GM12878 (cell line): Measurements from ENCODE around the gene MYO10. TPM values are rescaled to one million over a fixed set of nuclear protein-coding genes. Genes with fewer than 3 reads are reported as not detected.

Source experiments
- ATAC-seq: fragments of 200-7000 bp; cut with Tn5 transposase; 3 replicates; pipeline ENCODE4 v1.9.1; 2020; ENCODE audit warnings: mild to moderate bottlenecking, moderate library complexity
- BruUV-seq: library from RNA; stranded (reverse); fragments of 400-500 nt; replicated peaks from 2 replicates; lab custom pipeline; 2021; lab: Mats Ljungman, UMichigan
- CTCF ChIA-PET: fragments of 300-600 bp; sonication (Branson Sonifier 250); formaldehyde crosslinking; extraction: SDS; loops from one replicate; lab custom pipeline; 2021; ENCODE audit warnings: inconsistent platforms; lab: Yijun Ruan, JAX
- POLR2A ChIA-PET: fragments of 350-600 bp; formaldehyde crosslinking; extraction: SDS; loops from one replicate; lab custom pipeline; 2021; ENCODE audit warnings: inconsistent platforms; lab: Charles Lee
- RAD21 ChIA-PET: fragments of 300-600 bp; sonication (Branson Sonifier 250); formaldehyde crosslinking; loops from one replicate; lab custom pipeline; 2023; ENCODE audit warnings: antibody characterized with exemption; ENCODE audit not compliant: unreplicated experiment; lab: Charles Lee
- SMC1A ChIA-PET: fragments of 300-600 bp; sonication (Branson Sonifier 250); formaldehyde crosslinking; loops from one replicate; lab custom pipeline; 2023; ENCODE audit not compliant: unreplicated experiment, uncharacterized antibody; lab: Charles Lee
- DNase-seq: peaks from one replicate; pipeline ENCODE4 v3.0.0-alpha.2; 2011; ENCODE audit warnings: low read depth, low spot score
- FAIRE-seq: peaks from 3 replicates; lab custom pipeline; 2011; peaks lifted over from hg19 to GRCh38; lab: Jason Lieb, UNC
- H2AFZ ChIP-seq: 2 replicates; pipeline ENCODE4 v1.6.0; 2011; ENCODE audit warnings: low read depth, low read length, control low read depth; ENCODE audit not compliant: control insufficient read depth
- H3K27ac ChIP-seq: 2 replicates; pipeline ENCODE4 v1.5.1; 2011; ENCODE audit warnings: control low read depth; ENCODE audit not compliant: control insufficient read depth, insufficient read depth
- H3K27me3 ChIP-seq, 2 experiments: replicated peaks in 1 of 2; 2 replicates each; pipeline versions ENCODE4 v1.6.0 to v1.6.1; 2011; ENCODE audit warnings: low read length in 1 of 2; ENCODE audit not compliant: control insufficient read depth in 2 of 2, insufficient read depth in 2 of 2
- H3K36me3 ChIP-seq, 2 experiments: 2 replicates each; pipeline ENCODE4 v1.5.1; 2011; ENCODE audit warnings: low read length in 1 of 2; ENCODE audit not compliant: control insufficient read depth in 2 of 2, insufficient read depth in 2 of 2
- H3K4me1 ChIP-seq: 2 replicates; pipeline ENCODE4 v1.6.1; 2011; ENCODE audit warnings: mild to moderate bottlenecking, low read length, moderate library complexity, mixed read lengths; ENCODE audit not compliant: control insufficient read depth, insufficient read depth
- H3K4me2 ChIP-seq: 2 replicates; pipeline ENCODE4 v1.6.0; 2011; ENCODE audit warnings: control low read depth; ENCODE audit not compliant: control insufficient read depth, insufficient read depth
- H3K4me3 ChIP-seq: fragments of 200-600 bp; sonication (generic); 2 replicates; pipeline ENCODE4 v1.5.1; 2016
- H3K79me2 ChIP-seq: 2 replicates; pipeline ENCODE4 v1.6.0; 2011; ENCODE audit warnings: low read length; ENCODE audit not compliant: control insufficient read depth, insufficient read depth
- H3K9ac ChIP-seq: 2 replicates; pipeline ENCODE4 v1.8.0; 2011; ENCODE audit warnings: low read length, control low read depth, mixed read lengths; ENCODE audit not compliant: control insufficient read depth, insufficient read depth
- H3K9me3 ChIP-seq: replicated peaks from 3 replicates; pipeline ENCODE4 v1.5.1; 2011; ENCODE audit warnings: mild to moderate bottlenecking, low read length; ENCODE audit not compliant: control insufficient read depth, insufficient read depth
- H4K20me1 ChIP-seq: 2 replicates; pipeline ENCODE4 v1.6.0; 2011; ENCODE audit not compliant: control insufficient read depth, insufficient read depth
- ATF7 ChIP-seq: fragments of 450-650 bp; IDR thresholded peaks from 2 replicates; pipeline ENCODE4 v1.6.1; 2016; ENCODE audit warnings: low read depth, mild to moderate bottlenecking
- BACH1 ChIP-seq: fragments of 450-650 bp; IDR thresholded peaks from 2 replicates; pipeline ENCODE4 v1.6.1; 2017; ENCODE audit warnings: mild to moderate bottlenecking, borderline replicate concordance
- CBX3 ChIP-seq: fragments of 200-600 bp; sonication (generic); IDR thresholded peaks from 2 replicates; pipeline ENCODE4 v1.6.1; 2016; ENCODE audit warnings: low read depth, borderline replicate concordance
- CHD1 ChIP-seq: IDR thresholded peaks from 2 replicates; pipeline ENCODE4 v1.6.1; 2012; ENCODE audit warnings: low read depth, low read length, improper control_type of control experiment
- EED ChIP-seq: sonication (generic); IDR thresholded peaks from 2 replicates; pipeline ENCODE4 v1.6.1; 2016; ENCODE audit warnings: antibody characterized with exemption, low read depth
- ESRRA ChIP-seq: IDR thresholded peaks from 2 replicates; pipeline ENCODE4 v1.6.1; 2012; ENCODE audit warnings: mild to moderate bottlenecking, low read length, improper control_type of control experiment
- FOXM1 ChIP-seq: IDR thresholded peaks from 2 replicates; pipeline ENCODE4 v1.6.1; 2012; ENCODE audit warnings: low read depth, mild to moderate bottlenecking, inconsistent platforms, low read length, moderate library complexity
- PML ChIP-seq: IDR thresholded peaks from 2 replicates; pipeline ENCODE4 v1.6.1; 2012; ENCODE audit warnings: low read length, inconsistent platforms
- POLR2AphosphoS2 ChIP-seq: IDR thresholded peaks from 2 replicates; pipeline ENCODE4 v1.6.1; 2011; ENCODE audit warnings: low read depth, mild to moderate bottlenecking, low read length, improper control_type of control experiment, moderate library complexity
- RELB ChIP-seq: fragments of 450-650 bp; IDR thresholded peaks from 2 replicates; pipeline ENCODE4 v1.6.1; 2017; ENCODE audit warnings: low read depth, mild to moderate bottlenecking, moderate library complexity
- RUNX3 ChIP-seq: IDR thresholded peaks from 2 replicates; pipeline ENCODE4 v1.6.1; 2012; ENCODE audit warnings: low read length, inconsistent platforms
- SP1 ChIP-seq: IDR thresholded peaks from one replicate; pipeline ENCODE4 v1.6.1; 2011; ENCODE audit warnings: low read depth, low read length
- WGBS: methylation state at CpG from one replicate; pipeline ENCODE4 v1.1.6; 2016; ENCODE audit warnings: low lambda C conversion rate; ENCODE audit not compliant: insufficient replicate concordance, insufficient coverage; ENCODE audit errors: missing lambda C conversion rate; 5-methylcytosine and 5-hydroxymethylcytosine counted together
- in situ Hi-C: fragments of 300-500 bp; cut with MboI; formaldehyde crosslinking; loops from 9 replicates; pipeline ENCODE4 v1.14.3; 2018; ENCODE audit warnings: mixed read lengths
- intact Hi-C: fragments of 100-400 bp; cut with micrococcal nuclease; formaldehyde crosslinking; loops from one replicate; pipeline ENCODE4 v1.14.2; 2022; ENCODE audit not compliant: unreplicated experiment
- polyA plus RNA-seq, 11 experiments: library from polyadenylated mRNA; depleted of rRNA in 4 of 11; unstranded in 6 of 11; stranded (reverse) in 5 of 11; fragments of >200 nt; fragmentation: Nextera tagmentation in 4 of 11; fragmentation: Illumina TruSeq in 1 of 11; extraction: Ambion mirVana in 4 of 11; extraction: Trizol in 1 of 11; gene quantifications; 1 replicate in 1 of 11; 2 replicates in 10 of 11; pipeline versions ENCODE4 v1.2.1 to v1.2.3, GENCODE V29; 2011 to 2016; ENCODE audit warnings: inconsistent platforms in 2 of 11, missing spikeins in 2 of 11, low read depth in 1 of 11
- total RNA-seq, 4 experiments: library from RNA; depleted of rRNA in 3 of 4; stranded (reverse); fragments of >200 nt in 3 of 4; fragmentation: Illumina TruSeq in 1 of 4; extraction: Trizol in 1 of 4; gene quantifications; 2 replicates each; pipeline versions ENCODE4 v1.2.1 to v1.2.3, GENCODE V29; 2013 to 2021
- TF ChIP-seq, protein P1 (sequence below): IDR thresholded peaks from 2 replicates; pipeline ENCODE4 v1.6.1; 2012; ENCODE audit warnings: low read depth, low read length, improper control_type of control experiment
- TF ChIP-seq, protein P2 (sequence below): IDR thresholded peaks from 2 replicates; pipeline ENCODE4 v1.6.1; 2011; ENCODE audit warnings: low read depth, low read length, improper control_type of control experiment, borderline replicate concordance
- TF ChIP-seq, protein P3 (sequence below): fragments of 450-650 bp; IDR thresholded peaks from 2 replicates; pipeline ENCODE4 v1.6.1; 2017; ENCODE audit warnings: borderline replicate concordance

The MYO10 gene
- total and polyA plus RNA-seq, 10 of the 15 experiments (the other 5 are each of a cell fraction or from before 2014, with no cell fraction given): 0.02 to 0.77 (median 0.17) TPM

- Histone ChIP-seq H3K36me3 (no peaks in the 10 kb centered on the region), H3K27me3 (no peaks in the 10 kb centered on the region), H3K9ac (no peak overlapping the region), H4K20me1 (no peaks in the 10 kb centered on the region), H3K4me3 (no peak overlapping the region), H3K4me1 (no peaks in the 10 kb centered on the region), H3K27ac (no peak overlapping the region), H3K9me3 (no peaks in the 10 kb centered on the region; the same call in 1 of the 3 replicates), H2AFZ (no peak overlapping the region), H3K79me2 (no peaks in the 10 kb centered on the region), H3K4me2 (no peak overlapping the region)
- BruUV-seq: no TSS peak
- ChIA-PET POLR2A (no interaction called here), SMC1A (interaction anchor here (0.6 kb wide), 1 partner anchor 351 kb away, joined by 3 read pairs; no protein-coding TSS in a partner anchor), CTCF (no interaction called here), RAD21 (no interaction called here)
- no peak for DNase-seq
- no peak for FAIRE-seq
- in situ Hi-C loops: no loop called here
- intact Hi-C loops: no loop called here
- 36% methylated on average over 5 of the region's 5 CpGs for WGBS
- TF ChIP-seq SP1 (no peak), RUNX3 (no peak), ESRRA (no peak), RELB (no peak), ATF7 (no peak), CBX3 (no peak), BACH1 (no peak), PML (no peak), FOXM1 (no peak), POLR2AphosphoS2 (no peak), CHD1 (no peak), EED (no peak)
- TF ChIP-seq, protein P1, sequence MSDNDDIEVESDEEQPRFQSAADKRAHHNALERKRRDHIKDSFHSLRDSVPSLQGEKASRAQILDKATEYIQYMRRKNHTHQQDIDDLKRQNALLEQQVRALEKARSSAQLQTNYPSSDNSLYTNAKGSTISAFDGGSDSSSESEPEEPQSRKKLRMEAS: no peak
- TF ChIP-seq, protein P2, sequence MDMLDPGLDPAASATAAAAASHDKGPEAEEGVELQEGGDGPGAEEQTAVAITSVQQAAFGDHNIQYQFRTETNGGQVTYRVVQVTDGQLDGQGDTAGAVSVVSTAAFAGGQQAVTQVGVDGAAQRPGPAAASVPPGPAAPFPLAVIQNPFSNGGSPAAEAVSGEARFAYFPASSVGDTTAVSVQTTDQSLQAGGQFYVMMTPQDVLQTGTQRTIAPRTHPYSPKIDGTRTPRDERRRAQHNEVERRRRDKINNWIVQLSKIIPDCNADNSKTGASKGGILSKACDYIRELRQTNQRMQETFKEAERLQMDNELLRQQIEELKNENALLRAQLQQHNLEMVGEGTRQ: no peak
- TF ChIP-seq, protein P3, sequence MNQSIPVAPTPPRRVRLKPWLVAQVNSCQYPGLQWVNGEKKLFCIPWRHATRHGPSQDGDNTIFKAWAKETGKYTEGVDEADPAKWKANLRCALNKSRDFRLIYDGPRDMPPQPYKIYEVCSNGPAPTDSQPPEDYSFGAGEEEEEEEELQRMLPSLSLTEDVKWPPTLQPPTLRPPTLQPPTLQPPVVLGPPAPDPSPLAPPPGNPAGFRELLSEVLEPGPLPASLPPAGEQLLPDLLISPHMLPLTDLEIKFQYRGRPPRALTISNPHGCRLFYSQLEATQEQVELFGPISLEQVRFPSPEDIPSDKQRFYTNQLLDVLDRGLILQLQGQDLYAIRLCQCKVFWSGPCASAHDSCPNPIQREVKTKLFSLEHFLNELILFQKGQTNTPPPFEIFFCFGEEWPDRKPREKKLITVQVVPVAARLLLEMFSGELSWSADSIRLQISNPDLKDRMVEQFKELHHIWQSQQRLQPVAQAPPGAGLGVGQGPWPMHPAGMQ: no peak
- peak; percentile 75 for ATAC-seq
These were observed 72.6 kb downstream of the MYO10 start for GRCh38 chr5:16863469-16863946.
